Measurements from ENCODE around the gene PUM1.

DNA sequence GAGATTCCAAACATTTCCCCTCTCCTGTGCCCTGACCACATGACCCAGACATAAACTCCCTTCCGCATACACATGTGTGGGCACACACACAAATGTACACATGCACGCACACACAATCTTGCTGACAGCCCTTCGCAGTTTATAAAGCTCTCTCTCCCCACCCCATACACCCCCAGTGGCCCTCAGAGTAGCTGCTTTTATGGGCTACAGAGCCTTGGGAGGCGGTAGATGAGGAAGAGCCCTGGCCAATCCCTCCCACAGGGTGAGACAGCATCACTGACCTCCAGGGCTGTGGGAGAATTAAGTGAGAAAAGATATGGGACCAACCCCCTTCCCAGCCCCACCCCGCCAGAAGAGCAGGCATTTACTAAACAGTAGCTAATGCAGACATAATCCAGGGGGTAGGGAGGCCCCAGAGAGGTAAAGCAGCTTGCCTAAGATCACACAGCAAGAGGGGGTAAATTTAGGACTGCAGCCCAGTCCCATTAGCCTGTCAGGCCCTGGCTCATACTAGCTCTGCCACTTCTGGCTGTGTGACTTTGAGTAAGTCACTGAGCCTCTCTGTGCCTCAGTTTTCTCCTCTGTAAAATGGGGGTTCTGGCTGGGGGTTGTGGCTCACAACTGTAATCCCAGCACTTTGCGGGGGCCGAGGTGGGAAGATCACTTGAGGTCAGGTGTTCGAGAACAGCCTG, 162.0 kb downstream of the PUM1 start:
- no peak for TF ChIP-seq POLR2AphosphoS5 (IDR thresholded peaks at IDR 0.05; ENCODE audit: borderline replicate concordance, low read depth, low read length)
- no peak for TF ChIP-seq FOXP2 (optimal IDR thresholded peaks at IDR 0.05; ENCODE audit: control extremely low read depth, extremely low read length, insufficient read depth)
- no peak for TF ChIP-seq EZH2 (IDR thresholded peaks at IDR 0.05)

Data from SK-N-MC (cell line).